HepG2 (cell line): ENCODE measurements around the gene PCYT2. TPM values are rescaled to one million over a fixed set of nuclear protein-coding genes. Genes with fewer than 3 reads are reported as not detected.

ENCODE experiments used
- ELF4 ChIP-seq: sonication (generic); formaldehyde crosslinking; IDR thresholded peaks from 2 replicates; pipeline ENCODE4 v1.5.0; 2020; ENCODE audit warnings: missing genetic modification reagents, mild to moderate bottlenecking, moderate library complexity, borderline replicate concordance
- GFI1 ChIP-seq: sonication (generic); formaldehyde crosslinking; IDR thresholded peaks from 2 replicates; pipeline ENCODE4 v1.5.0; 2020; ENCODE audit warnings: missing genetic modification reagents, mild to moderate bottlenecking, borderline replicate concordance
- NCOA5 ChIP-seq: sonication (generic); formaldehyde crosslinking; IDR thresholded peaks from 2 replicates; pipeline ENCODE4 v1.4.0; 2020; ENCODE audit warnings: missing genetic modification reagents
- NFAT5 ChIP-seq: sonication (generic); formaldehyde crosslinking; IDR thresholded peaks from 2 replicates; pipeline ENCODE4 v1.4.0; 2020; ENCODE audit warnings: missing genetic modification reagents
- SNAI1 ChIP-seq: sonication (generic); formaldehyde crosslinking; IDR thresholded peaks from 2 replicates; pipeline ENCODE4 v1.5.0; 2020; ENCODE audit warnings: mild to moderate bottlenecking, missing genetic modification reagents, borderline replicate concordance
- TBP ChIP-seq: sonication (generic); formaldehyde crosslinking; IDR thresholded peaks from 2 replicates; pipeline ENCODE4 v1.5.0; 2020; ENCODE audit warnings: missing genetic modification reagents
- THAP8 ChIP-seq: sonication (generic); formaldehyde crosslinking; IDR thresholded peaks from 2 replicates; pipeline ENCODE4 v1.5.1; 2020; ENCODE audit warnings: missing genetic modification reagents, mild to moderate bottlenecking, borderline replicate concordance
- TOPORS ChIP-seq: sonication (generic); formaldehyde crosslinking; IDR thresholded peaks from 2 replicates; pipeline ENCODE4 v1.8.0; 2023; ENCODE audit warnings: mild to moderate bottlenecking, missing genetic modification reagents
- TSC22D2 ChIP-seq: sonication (generic); formaldehyde crosslinking; IDR thresholded peaks from 2 replicates; pipeline ENCODE4 v1.5.1; 2020; ENCODE audit warnings: missing genetic modification reagents, mild to moderate bottlenecking, borderline replicate concordance
- ZBTB49 ChIP-seq: sonication (generic); formaldehyde crosslinking; IDR thresholded peaks from 2 replicates; pipeline ENCODE4 v1.4.0; 2020; ENCODE audit warnings: missing genetic modification reagents, borderline replicate concordance
- ZNF496 ChIP-seq: sonication (generic); formaldehyde crosslinking; IDR thresholded peaks from 2 replicates; pipeline ENCODE4 v1.8.1; 2023; ENCODE audit warnings: mild to moderate bottlenecking, moderate library complexity, missing genetic modification reagents; ENCODE audit not compliant: insufficient replicate concordance
- ZNF841 ChIP-seq: sonication (generic); formaldehyde crosslinking; IDR thresholded peaks from 2 replicates; pipeline ENCODE4 v1.8.1; 2023; ENCODE audit warnings: missing genetic modification reagents, borderline replicate concordance
- ZSCAN25 ChIP-seq: sonication (generic); formaldehyde crosslinking; IDR thresholded peaks from 2 replicates; pipeline ENCODE4 v1.8.0; 2022; ENCODE audit warnings: mild to moderate bottlenecking, missing genetic modification reagents
- polyA plus RNA-seq, 8 experiments: library from polyadenylated mRNA; depleted of rRNA in 3 of 8; stranded (reverse) in 7 of 8; unstranded in 1 of 8; fragments of >200 nt; fragmentation: Illumina TruSeq in 4 of 8; extraction: Trizol in 4 of 8; gene quantifications; 2 replicates each; pipeline versions ENCODE4 v1.2.1 to v1.2.3, GENCODE V29; 2011 to 2016; ENCODE audit warnings: low read depth in 4 of 8, missing spikeins in 1 of 8, mixed read lengths in 1 of 8; ENCODE audit not compliant: insufficient read depth in 1 of 8
- total RNA-seq, 5 experiments: library from RNA; depleted of rRNA; stranded (reverse); fragments of >200 nt; fragmentation: Illumina TruSeq; extraction: Trizol; gene quantifications; 2 replicates each; pipeline ENCODE4 v1.2.3, GENCODE V29; 2016; ENCODE audit warnings: low read depth in 1 of 5
- TF ChIP-seq, protein P1 (sequence below): sonication (generic); formaldehyde crosslinking; conservative IDR thresholded peaks from 2 replicates; pipeline ENCODE4 v1.4.0; 2020; ENCODE audit warnings: missing genetic modification reagents
- TF ChIP-seq, protein P2 (sequence below): IDR thresholded peaks from 2 replicates; pipeline ENCODE4 v1.6.1; 2016; ENCODE audit warnings: control low read depth

PCYT2 gene
- total and polyA plus RNA-seq, 2 of the 13 experiments (the other 11 are each of a cell fraction or from before 2014, with no cell fraction given): 147 to 297 TPM

GRCh38 chr17:81867170-81867990 is 43.8 kb downstream of the PCYT2 start (continued):
- no peak for TF ChIP-seq ZBTB49 (CRISPR knock-in tag)
- no peak for TF ChIP-seq ZNF841 (CRISPR knock-in tag)
- no peak for TF ChIP-seq TSC22D2
- no peak for TF ChIP-seq TOPORS (CRISPR knock-in tag)
- TF ChIP-seq TBP (CRISPR knock-in tag): no peak
- peak; percentile 45 for TF ChIP-seq NFAT5 (CRISPR knock-in tag)
- no peak for TF ChIP-seq GFI1 (CRISPR knock-in tag)
- TF ChIP-seq ZSCAN25 (CRISPR knock-in tag): 0 out of 2 replicates have a peak, but pooled peaks have one; percentile 46
- TF ChIP-seq, protein P1, sequence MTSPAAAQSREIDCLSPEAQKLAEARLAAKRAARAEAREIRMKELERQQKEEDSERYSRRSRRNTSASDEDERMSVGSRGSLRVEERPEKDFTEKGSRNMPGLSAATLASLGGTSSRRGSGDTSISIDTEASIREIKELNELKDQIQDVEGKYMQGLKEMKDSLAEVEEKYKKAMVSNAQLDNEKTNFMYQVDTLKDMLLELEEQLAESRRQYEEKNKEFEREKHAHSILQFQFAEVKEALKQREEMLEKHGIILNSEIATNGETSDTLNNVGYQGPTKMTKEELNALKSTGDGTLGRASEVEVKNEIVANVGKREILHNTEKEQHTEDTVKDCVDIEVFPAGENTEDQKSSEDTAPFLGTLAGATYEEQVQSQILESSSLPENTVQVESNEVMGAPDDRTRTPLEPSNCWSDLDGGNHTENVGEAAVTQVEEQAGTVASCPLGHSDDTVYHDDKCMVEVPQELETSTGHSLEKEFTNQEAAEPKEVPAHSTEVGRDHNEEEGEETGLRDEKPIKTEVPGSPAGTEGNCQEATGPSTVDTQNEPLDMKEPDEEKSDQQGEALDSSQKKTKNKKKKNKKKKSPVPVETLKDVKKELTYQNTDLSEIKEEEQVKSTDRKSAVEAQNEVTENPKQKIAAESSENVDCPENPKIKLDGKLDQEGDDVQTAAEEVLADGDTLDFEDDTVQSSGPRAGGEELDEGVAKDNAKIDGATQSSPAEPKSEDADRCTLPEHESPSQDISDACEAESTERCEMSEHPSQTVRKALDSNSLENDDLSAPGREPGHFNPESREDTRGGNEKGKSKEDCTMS (CRISPR knock-in tag): no peak
- TF ChIP-seq, protein P2, sequence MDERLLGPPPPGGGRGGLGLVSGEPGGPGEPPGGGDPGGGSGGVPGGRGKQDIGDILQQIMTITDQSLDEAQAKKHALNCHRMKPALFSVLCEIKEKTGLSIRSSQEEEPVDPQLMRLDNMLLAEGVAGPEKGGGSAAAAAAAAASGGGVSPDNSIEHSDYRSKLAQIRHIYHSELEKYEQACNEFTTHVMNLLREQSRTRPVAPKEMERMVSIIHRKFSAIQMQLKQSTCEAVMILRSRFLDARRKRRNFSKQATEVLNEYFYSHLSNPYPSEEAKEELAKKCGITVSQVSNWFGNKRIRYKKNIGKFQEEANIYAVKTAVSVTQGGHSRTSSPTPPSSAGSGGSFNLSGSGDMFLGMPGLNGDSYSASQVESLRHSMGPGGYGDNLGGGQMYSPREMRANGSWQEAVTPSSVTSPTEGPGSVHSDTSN (CRISPR knock-in tag): no peak
- TF ChIP-seq NCOA5 (CRISPR knock-in tag): peak; percentile 91
- 0 out of 2 replicates have a peak, but pooled peaks have one; percentile 21 for TF ChIP-seq SNAI1 (CRISPR knock-in tag)
- TF ChIP-seq ELF4 (CRISPR knock-in tag): no peak
- no peak for TF ChIP-seq ZNF496
- TF ChIP-seq THAP8 (CRISPR knock-in tag): no peak
